Stimulated activated CD8-positive, alpha-beta memory T cell treated with anti-CD3 and anti-CD28 coated beads, Interleukin-4, amount 100 ng/mL, for 4 hours (primary cell): Measurements from ENCODE around the gene SLIT3.
"Not testable (repeated sequence)": the region's sequence is repeated elsewhere in the genome, so short reads cannot be mapped to it uniquely, and the experiment has no call there.

ENCODE experiments used
- DNase-seq, 2 donors: peaks; one replicate each; pipeline ENCODE4 v3.0.0-alpha.2; 2020; ENCODE audit warnings: low read depth in 2 of 2, low spot score in 1 of 2

SLIT3 gene

GRCh38 chr5:168753691-168754254, 547.2 kb downstream of the SLIT3 start:
- no peak for DNase-seq

- DNase-seq, result no peak
Observed at GRCh38 chr5:168752416-168753190, 548.3 kb downstream of the SLIT3 start.

- no peak for DNase-seq
Observed at GRCh38 chr5:168752012-168752411, 548.9 kb downstream of the SLIT3 start.

- no peak for DNase-seq
Observed at GRCh38 chr5:168750926-168751325, 550.0 kb downstream of the SLIT3 start.

- no peak for DNase-seq
Observed at GRCh38 chr5:168749391-168750100, 551.4 kb downstream of the SLIT3 start.

- DNase-seq, result no peak
Observed at GRCh38 chr5:168747987-168748777, 552.8 kb downstream of the SLIT3 start.

GRCh38 chr5:168746893-168747640, 553.9 kb downstream of the SLIT3 start:
- DNase-seq, result no peak

GRCh38 chr5:168746126-168746892, 554.6 kb downstream of the SLIT3 start:
- DNase-seq, result not testable (repeated sequence)

- DNase-seq, result no peak
Observed at GRCh38 chr5:168743617-168744016, 557.3 kb downstream of the SLIT3 start.

GRCh38 chr5:168742311-168742710, 558.6 kb downstream of the SLIT3 start:
- DNase-seq, result not testable (repeated sequence)

- DNase-seq, result no peak
Observed at GRCh38 chr5:168740811-168741213, 560.1 kb downstream of the SLIT3 start.

GRCh38 chr5:168740092-168740800, 560.7 kb downstream of the SLIT3 start:
- no peak for DNase-seq

- DNase-seq, result no peak
Observed at GRCh38 chr5:168737066-168737465, 563.9 kb downstream of the SLIT3 start.

- no peak for DNase-seq
Observed at GRCh38 chr5:168736281-168736831, 564.6 kb downstream of the SLIT3 start.

GRCh38 chr5:168734620-168735300, 566.2 kb downstream of the SLIT3 start:
- DNase-seq, result no peak

- no peak for DNase-seq
Observed at GRCh38 chr5:168734119-168734518, 566.8 kb downstream of the SLIT3 start.

GRCh38 chr5:168728546-168729211, 572.3 kb downstream of the SLIT3 start:
- no peak for DNase-seq

- DNase-seq, result no peak
Observed at GRCh38 chr5:168727547-168727946, 573.4 kb downstream of the SLIT3 start.
